T-helper 1 cell treated with Interleukin-12 subunit alpha and Interleukin-12 subunit beta and Interleukin-4 antibody, amounts not matched to agents 30 μg/mL and 1 μg/mL, for 36 hours (primary cell): ENCODE measurements around the gene RAD23B.

Experiments used
- H3K27ac Mint-ChIP-seq: one replicate; pipeline ENCODE4 v1.8.0; 2021; ENCODE audit warnings: mild to moderate bottlenecking, mixed read lengths
- H3K27me3 Mint-ChIP-seq: one replicate; pipeline ENCODE4 v1.8.0; 2021; ENCODE audit warnings: low read depth, mixed read lengths
- H3K36me3 Mint-ChIP-seq: one replicate; pipeline ENCODE4 v1.8.0; 2021; ENCODE audit warnings: low read depth, mixed read lengths
- H3K4me1 Mint-ChIP-seq: one replicate; pipeline ENCODE4 v1.8.0; 2021; ENCODE audit warnings: low read depth, mixed read lengths
- H3K4me3 Mint-ChIP-seq: one replicate; pipeline ENCODE4 v1.8.0; 2021; ENCODE audit warnings: mild to moderate bottlenecking, moderate library complexity, mixed read lengths
- H3K9me3 Mint-ChIP-seq: one replicate; pipeline ENCODE4 v1.8.0; 2021; ENCODE audit warnings: mixed read lengths

RAD23B gene

GRCh38 chr9:107323836-107324585 lies 40.9 kb downstream of the RAD23B start:
- Mint-ChIP-seq H3K9me3 (peaks cover 8% of the 10 kb centered on the region), H3K36me3 (peaks cover 47% of the 10 kb centered on the region), H3K27me3 (no peaks in the 10 kb centered on the region), H3K27ac (no peak overlapping the region), H3K4me1 (peaks cover 13% of the 10 kb centered on the region), H3K4me3 (no peak overlapping the region)

DNA sequence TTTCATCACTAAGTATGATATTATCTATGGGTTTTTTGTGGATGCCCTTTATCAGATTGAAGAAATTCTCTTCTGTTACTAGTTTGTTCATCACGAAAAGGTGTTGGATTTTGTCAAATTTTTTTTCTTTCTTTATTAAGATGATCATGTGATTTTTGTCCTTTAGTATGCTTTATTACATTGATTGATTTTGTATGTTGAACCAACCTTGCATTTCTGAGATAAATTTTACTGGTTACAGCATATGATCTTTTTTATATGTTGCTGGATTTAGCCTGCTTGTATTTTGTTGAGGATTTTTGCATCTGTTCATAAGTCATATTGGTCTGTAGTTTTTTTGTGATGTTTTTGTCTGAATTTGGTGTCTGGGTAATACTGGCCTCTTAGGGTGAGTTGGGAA lies 42.8 kb downstream of the RAD23B start:
- no peaks in the 10 kb centered on the region for H3K27me3 Mint-ChIP-seq
- H3K4me1 Mint-ChIP-seq, result peaks cover 11% of the 10 kb centered on the region
- H3K9me3 Mint-ChIP-seq, result peaks cover 8% of the 10 kb centered on the region
- no peak overlapping the region for H3K27ac Mint-ChIP-seq
- peaks cover 49% of the 10 kb centered on the region for H3K36me3 Mint-ChIP-seq
- H3K4me3 Mint-ChIP-seq, result no peak overlapping the region

DNA sequence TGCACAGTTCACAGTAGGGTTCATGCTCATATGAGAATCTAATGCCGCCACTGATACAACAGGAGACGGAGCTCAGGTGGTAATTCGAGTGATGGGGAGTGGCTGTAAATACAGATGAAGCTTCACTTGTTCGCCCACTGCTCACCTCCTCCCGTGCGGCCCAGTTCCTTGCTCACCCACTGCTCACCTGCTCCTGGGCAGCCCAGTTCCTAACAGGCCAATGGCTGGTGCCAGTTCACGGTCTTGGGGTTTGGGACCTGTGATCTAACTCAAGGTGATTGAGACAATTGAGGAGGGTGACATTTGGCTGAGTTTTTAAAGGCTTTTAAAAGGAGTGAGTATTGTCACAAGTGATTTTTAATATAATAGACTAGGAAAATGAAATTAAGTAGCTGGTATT lies 45.4 kb downstream of the RAD23B start:
- no peaks in the 10 kb centered on the region for H3K27me3 Mint-ChIP-seq
- H3K4me1 Mint-ChIP-seq, result peaks cover 9% of the 10 kb centered on the region
- no peak overlapping the region for H3K27ac Mint-ChIP-seq

DNA sequence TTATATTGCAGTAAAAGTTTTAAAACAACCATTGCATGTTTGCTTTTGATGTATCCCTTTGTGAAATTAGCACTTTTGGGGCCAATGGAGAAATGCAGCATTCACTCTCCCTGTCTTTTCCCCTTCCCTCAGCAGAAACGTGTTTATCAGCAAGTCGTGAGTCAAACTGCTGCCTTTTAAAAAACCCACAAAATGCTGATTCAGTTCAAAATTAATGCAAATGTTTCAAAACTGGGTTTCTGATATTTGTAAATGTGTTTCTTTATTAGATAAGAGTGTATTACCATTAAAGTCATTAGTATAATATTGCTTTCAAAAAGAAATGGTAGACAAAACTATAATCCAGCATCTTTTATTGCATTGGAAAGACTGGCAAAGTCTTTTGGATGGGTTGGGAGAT lies 47.3 kb downstream of the RAD23B start:
- H3K27me3 Mint-ChIP-seq, result no peaks in the 10 kb centered on the region
- H3K27ac Mint-ChIP-seq, result no peak overlapping the region

More for the DNA sequence above, 45.4 kb downstream of the RAD23B start:
- Mint-ChIP-seq H3K4me3 (no peak overlapping the region), H3K36me3 (peaks cover 61% of the 10 kb centered on the region), H3K9me3 (peaks cover 8% of the 10 kb centered on the region)

GRCh38 chr9:107332883-107333282 lies 49.8 kb downstream of the RAD23B start:
- Mint-ChIP-seq H3K27ac (no peak overlapping the region), H3K9me3 (no peaks in the 10 kb centered on the region), H3K36me3 (peaks cover 39% of the 10 kb centered on the region), H3K4me3 (no peak overlapping the region), H3K4me1 (no peaks in the 10 kb centered on the region), H3K27me3 (no peaks in the 10 kb centered on the region)

More for the DNA sequence above, 47.3 kb downstream of the RAD23B start:
- H3K4me3 Mint-ChIP-seq, result no peak overlapping the region
- peaks cover 9% of the 10 kb centered on the region for H3K4me1 Mint-ChIP-seq
- peaks cover 7% of the 10 kb centered on the region for H3K9me3 Mint-ChIP-seq
- peaks cover 55% of the 10 kb centered on the region for H3K36me3 Mint-ChIP-seq

- no peaks in the 10 kb centered on the region for H3K9me3 Mint-ChIP-seq
- H3K27me3 Mint-ChIP-seq, result no peaks in the 10 kb centered on the region
- no peak overlapping the region for H3K27ac Mint-ChIP-seq
- H3K36me3 Mint-ChIP-seq, result peaks cover 34% of the 10 kb centered on the region
- no peaks in the 10 kb centered on the region for H3K4me1 Mint-ChIP-seq
- H3K4me3 Mint-ChIP-seq, result no peak overlapping the region
Measured at GRCh38 chr9:107333363-107333762, 50.3 kb downstream of the RAD23B start.

DNA sequence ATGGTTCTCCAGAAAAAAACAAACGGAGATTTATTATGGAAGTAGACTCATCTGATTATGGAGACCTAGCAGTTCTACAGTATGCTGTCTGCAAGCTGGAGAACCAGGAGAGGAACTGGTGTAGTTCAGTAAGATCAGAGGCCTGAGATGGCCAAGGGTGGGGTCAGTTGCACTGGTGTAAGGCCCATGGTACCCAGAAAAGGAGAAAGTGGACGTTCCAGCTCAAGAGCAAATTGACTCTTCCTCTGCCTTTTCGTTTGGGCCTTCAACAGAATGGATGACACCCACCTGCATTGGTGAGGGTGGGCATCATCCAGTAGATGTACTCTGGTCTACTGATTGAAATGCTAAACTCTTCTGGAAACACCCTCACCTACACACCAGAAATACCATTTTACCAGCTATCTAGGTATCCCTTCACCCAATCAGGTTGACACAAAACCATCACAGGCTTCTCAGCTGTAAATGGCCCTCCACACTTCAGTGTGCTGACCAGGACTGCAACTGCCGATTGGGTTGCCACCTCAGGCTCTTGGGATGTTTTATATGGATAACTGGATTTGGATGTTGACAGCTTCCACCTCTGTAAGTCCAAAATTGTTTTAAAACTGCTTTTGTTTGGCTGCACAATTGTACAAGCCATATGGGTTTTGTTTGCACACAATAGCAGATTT lies 51.2 kb downstream of the RAD23B start:
- H3K4me1 Mint-ChIP-seq, result no peaks in the 10 kb centered on the region
- H3K36me3 Mint-ChIP-seq, result peaks cover 31% of the 10 kb centered on the region

DNA sequence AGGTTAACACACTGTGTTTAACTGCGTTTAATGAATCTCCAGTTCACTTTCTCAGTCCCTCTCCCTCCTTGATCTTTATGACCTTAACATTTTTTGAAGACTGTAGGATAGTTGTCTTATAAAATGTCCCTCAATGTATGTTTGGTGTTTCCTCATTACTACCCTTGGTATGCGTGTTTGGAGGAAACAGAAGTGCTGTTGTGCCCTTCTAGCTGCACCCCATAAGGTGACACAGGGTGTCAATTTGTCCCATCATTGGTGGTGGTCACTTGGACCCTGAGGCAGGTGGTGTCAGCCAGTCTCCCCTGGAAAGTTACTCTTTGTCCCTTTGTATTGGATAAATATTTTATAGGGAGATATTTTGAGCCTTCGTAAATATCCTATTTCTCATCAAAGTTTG lies 52.3 kb downstream of the RAD23B start:
- Mint-ChIP-seq H3K27ac (no peak overlapping the region), H3K27me3 (no peaks in the 10 kb centered on the region), H3K9me3 (no peaks in the 10 kb centered on the region), H3K4me1 (no peaks in the 10 kb centered on the region), H3K36me3 (peaks cover 30% of the 10 kb centered on the region), H3K4me3 (no peak overlapping the region)

More for the DNA sequence above, 51.2 kb downstream of the RAD23B start:
- H3K9me3 Mint-ChIP-seq, result no peaks in the 10 kb centered on the region
- no peak overlapping the region for H3K27ac Mint-ChIP-seq
- H3K4me3 Mint-ChIP-seq, result no peak overlapping the region
- H3K27me3 Mint-ChIP-seq, result no peaks in the 10 kb centered on the region

GRCh38 chr9:107336718-107337360 lies 53.8 kb downstream of the RAD23B start:
- Mint-ChIP-seq H3K27ac (no peak overlapping the region), H3K27me3 (no peaks in the 10 kb centered on the region), H3K9me3 (no peaks in the 10 kb centered on the region), H3K4me3 (no peak overlapping the region), H3K36me3 (peaks cover 17% of the 10 kb centered on the region), H3K4me1 (peaks cover 3% of the 10 kb centered on the region)

DNA sequence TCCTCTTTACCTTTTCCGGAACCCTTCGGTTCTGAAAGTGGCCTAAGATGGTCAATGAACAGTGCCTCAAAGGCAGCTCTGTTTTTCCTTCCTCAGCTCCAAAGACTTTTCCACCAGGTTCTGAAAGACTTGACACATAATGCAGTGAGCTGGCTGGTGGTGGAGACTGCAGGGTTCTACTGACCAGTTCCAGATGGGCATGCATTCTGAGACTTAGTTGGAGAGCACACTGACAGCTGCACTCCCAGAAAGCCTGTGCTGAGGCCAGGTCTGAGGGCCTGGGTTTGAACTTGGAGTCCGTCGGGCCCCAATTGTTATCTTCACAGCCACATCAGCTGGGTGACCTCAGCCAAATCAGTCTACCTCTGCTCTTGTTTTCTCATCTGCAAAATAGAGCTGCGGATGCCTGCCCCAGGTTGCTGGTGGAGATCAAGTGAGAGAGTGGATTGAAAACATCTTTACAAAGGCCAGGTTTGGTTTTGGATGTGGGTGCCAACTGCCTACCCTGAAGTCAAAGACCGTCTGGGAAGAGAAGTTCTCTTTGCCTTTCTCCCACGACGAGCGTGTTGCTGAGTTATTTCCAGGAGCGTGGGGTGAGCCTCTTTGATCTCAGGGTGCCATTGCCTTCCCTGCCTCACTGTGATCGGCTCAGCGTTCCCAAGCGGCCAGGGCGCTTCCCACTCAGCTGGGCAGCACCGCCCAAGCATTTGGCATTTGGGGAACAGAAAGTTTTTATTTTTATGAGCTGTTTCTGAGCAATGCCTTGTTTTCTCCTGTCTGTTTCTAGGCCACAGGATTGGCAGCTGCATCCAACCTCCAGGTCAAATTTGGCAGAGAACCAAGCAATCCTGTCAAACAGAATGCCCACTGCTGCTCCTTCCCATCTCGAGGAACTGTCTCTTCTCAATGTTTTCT lies 54.9 kb downstream of the RAD23B start:
- no peak overlapping the region for H3K4me3 Mint-ChIP-seq
- peaks cover 3% of the 10 kb centered on the region for H3K4me1 Mint-ChIP-seq

GRCh38 chr9:107338911-107339659 lies 56.0 kb downstream of the RAD23B start:
- peaks cover 3% of the 10 kb centered on the region for H3K4me1 Mint-ChIP-seq
- H3K27ac Mint-ChIP-seq, result no peak overlapping the region
- no peaks in the 10 kb centered on the region for H3K9me3 Mint-ChIP-seq
- peaks cover 2% of the 10 kb centered on the region for H3K36me3 Mint-ChIP-seq
- H3K4me3 Mint-ChIP-seq, result no peak overlapping the region
- H3K27me3 Mint-ChIP-seq, result no peaks in the 10 kb centered on the region

More for the DNA sequence above, 54.9 kb downstream of the RAD23B start:
- Mint-ChIP-seq H3K27ac (no peak overlapping the region), H3K36me3 (peaks cover 11% of the 10 kb centered on the region), H3K9me3 (no peaks in the 10 kb centered on the region), H3K27me3 (no peaks in the 10 kb centered on the region)

DNA sequence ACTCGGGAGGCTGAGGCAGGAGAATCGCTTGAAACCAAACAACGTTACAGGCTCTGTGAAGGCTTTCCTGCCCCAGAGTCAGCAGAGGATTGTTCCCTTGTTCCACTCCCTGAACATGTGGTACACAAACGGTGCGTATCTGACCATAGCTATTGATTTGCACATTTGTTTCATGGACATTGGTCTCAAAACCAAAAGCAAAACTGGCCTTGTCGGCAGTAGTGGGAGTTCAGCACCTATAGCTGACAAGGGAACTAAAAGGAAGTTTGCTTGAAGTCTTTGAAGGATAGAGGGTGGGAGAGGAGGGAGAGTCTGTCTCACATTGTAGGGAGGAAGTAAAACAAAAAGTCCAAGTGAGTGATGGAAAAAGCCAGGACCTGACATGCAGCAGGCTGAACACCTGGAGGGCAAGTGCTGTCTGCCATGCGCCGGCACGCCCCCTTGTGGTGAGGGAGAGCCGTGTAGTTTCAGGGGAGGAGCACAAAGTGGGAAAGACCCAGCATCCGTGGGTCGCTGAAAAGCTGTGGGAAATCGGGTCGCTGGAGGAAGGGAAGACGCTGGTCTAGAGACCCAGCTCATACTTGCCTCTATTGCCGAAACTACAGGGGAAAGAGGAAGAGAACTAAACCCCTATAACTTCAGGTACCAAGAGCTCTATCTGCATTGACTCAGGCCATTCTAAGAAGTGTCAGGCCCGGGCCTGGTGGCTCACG lies 58.0 kb downstream of the RAD23B start:
- peak overlapping the region; percentile 31 for H3K27ac Mint-ChIP-seq
- H3K9me3 Mint-ChIP-seq, result no peaks in the 10 kb centered on the region
- H3K4me1 Mint-ChIP-seq, result peaks cover 7% of the 10 kb centered on the region
- H3K27me3 Mint-ChIP-seq, result no peaks in the 10 kb centered on the region
- no peaks in the 10 kb centered on the region for H3K36me3 Mint-ChIP-seq
- no peak overlapping the region for H3K4me3 Mint-ChIP-seq

GRCh38 chr9:107342476-107343161 lies 59.5 kb downstream of the RAD23B start:
- H3K9me3 Mint-ChIP-seq, result no peaks in the 10 kb centered on the region
- H3K27me3 Mint-ChIP-seq, result no peaks in the 10 kb centered on the region
- no peaks in the 10 kb centered on the region for H3K36me3 Mint-ChIP-seq
- peaks cover 7% of the 10 kb centered on the region for H3K4me1 Mint-ChIP-seq
- H3K27ac Mint-ChIP-seq, result no peak overlapping the region
- H3K4me3 Mint-ChIP-seq, result no peak overlapping the region
